SKM-1 (cell line): ENCODE results near the gene TBR1.

Experiments
- DNase-seq: peaks from one replicate; lab custom pipeline; 2025; ENCODE audit not compliant: unreplicated experiment; lab: John Stamatoyannopoulos, UW

Gene TBR1

DNA sequence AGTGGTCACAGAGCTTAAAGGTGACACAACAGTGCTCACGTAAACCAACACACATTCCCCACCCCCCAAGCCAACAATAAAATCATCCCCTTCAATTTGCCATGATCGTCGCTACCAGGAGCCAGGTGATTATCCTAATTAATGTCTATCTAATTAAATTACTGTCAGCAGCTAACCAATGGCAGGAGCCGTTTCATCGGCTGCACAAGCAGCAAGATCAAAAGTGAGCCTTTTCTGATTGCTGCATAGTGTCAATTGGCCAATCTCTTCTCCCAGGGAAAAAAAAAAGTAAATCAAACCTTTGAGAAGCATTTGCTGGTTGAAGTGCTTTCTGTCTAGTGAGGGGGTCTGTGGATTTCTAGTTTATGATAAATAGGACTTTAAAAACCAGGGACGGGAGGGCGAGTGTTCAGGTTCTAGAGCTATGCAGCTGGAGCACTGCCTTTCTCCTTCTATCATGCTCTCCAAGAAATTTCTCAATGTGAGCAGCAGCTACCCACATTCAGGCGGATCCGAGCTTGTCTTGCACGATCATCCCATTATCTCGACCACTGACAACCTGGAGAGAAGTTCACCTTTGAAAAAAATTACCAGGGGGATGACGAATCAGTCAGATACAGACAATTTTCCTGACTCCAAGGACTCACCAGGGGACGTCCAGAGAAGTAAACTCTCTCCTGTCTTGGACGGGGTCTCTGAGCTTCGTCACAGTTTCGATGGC lies at the start of gene TBR1:
Gene TBR1, plus strand, starts transcription at position 311 of the 721 bp plus-strand sequence. Its CDS starts 114 bp downstream, at position 425.
- DNase-seq = no peak

DNA sequence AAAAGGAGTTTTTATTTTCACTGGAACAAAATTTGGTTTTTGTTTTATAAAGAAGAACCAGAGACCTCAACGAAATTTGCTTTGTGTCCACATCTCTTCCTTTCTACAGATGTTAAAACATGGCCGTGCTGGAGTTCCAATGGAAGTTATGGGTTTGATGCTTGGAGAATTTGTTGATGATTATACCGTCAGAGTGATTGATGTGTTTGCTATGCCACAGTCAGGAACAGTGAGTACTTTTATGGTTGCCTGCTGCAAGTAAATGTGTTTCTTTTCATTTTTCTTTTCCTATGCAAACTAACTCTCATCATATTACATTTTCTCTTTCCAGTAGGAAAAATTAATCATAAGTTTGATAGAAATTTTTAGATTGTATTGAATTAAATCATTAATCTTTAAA lies 48.4 kb upstream of the TBR1 start:
- no peak for DNase-seq

DNA sequence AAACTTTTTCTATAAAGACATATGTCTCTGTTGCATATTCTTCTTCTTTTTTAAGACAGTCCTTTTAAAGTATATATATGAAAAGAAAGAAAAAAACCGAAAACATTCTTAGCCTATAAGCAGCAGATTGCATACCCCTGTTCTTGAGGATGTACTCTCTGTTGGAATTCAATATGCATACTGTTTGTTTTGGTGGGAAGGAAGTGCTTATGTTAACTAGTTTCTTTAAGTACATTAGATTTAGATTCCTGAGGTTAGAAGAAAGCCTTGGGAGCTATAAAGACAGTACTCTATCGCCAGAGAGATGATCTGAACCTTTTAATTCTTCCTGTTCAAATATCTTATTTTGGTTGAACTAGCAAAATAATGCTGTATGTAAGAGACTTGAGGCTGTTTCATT lies 46.8 kb upstream of the TBR1 start:
- DNase-seq = no peak

DNA sequence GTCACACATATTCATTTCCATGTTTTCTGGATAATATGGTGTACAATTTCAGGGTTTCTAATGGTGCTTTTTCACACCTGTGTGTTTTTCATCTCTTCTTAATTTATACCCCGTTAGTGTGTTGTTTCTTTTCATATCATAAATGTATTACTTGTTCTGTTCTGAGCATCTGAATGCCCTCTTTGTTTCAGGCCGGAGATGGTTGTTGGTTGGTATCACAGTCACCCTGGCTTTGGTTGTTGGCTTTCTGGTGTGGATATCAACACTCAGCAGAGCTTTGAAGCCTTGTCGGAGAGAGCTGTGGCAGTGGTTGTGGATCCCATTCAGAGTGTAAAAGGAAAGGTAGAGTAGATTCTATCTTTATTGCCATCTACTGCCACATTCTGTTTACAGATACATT lies 45.1 kb upstream of the TBR1 start:
- no peak for DNase-seq

DNA sequence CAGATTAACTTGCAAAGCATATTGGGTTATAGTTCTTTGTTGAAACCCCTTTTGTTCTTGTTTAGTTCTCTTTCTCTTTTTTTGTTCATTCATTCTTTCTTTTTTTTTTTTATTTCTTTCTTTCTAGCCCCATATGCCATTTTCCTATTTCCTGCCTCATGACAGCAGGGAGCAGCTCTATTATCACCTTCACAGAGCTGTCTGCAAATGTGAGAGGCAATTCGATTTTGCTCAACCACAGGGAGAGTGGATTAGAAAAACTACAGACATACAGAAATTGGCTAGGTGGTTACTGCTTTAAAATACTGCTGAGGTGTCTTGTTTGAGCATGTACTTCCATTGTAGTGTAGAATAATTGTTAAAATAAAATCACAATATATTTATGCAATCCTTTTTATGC lies 44.2 kb upstream of the TBR1 start:
- DNase-seq = no peak

DNA sequence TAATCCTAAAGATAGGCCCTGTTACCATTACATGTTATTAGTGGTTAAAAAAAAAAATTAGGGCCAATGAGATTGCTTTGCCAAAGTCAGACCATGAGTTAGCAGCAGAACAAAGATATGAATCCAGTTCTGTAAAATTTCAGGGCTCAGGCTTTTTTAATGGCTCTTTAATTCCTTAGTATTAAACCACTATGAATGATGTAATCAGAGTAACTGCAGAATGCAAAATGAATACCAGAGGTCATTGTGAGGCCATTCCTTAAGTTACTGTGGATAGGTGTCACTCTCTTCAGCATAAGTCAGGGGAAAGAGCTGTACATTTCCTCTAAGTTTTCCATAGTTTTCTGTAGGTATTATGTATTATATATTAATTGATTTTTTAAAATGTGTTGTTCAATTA lies 42.2 kb upstream of the TBR1 start:
- DNase-seq = no peak

DNA sequence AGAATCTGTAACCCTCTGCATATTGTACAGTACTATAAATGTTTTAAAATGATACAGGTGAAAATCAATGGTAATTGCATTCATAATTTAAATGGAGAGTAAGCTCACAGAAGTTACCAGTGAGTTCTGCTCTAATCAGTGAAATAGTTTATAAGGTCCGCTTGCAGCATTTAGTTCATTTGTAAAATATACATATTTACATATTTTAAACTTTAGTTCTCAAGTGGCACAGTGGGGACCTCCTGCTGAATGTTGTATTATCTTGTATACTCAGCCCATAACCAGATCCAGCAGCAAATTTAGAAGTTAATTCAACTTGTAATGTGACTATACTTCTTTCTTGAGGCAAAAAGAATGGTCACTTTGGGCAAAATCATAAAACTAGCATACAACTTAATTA lies 41.7 kb upstream of the TBR1 start:
- DNase-seq = no peak

DNA sequence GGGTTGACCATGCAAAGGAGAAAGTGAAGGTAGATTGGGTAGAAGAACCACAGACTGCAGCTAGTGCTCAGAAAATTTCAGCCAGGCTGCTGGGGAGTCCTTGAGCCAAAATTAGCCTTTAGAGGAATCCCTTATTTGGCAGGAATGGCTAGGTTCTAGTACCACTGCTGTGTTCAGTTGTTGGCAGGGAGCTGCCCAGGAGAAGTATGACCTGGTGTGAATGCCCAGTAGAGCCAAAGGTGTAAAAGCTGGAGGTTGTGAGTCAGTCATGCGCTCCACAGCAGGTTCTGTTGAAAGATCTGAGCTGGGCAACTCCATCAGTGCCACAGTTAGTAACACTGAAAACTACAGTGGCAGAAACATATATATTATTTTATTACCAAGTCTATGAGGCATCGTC lies 36.4 kb upstream of the TBR1 start:
- DNase-seq = no peak

DNA sequence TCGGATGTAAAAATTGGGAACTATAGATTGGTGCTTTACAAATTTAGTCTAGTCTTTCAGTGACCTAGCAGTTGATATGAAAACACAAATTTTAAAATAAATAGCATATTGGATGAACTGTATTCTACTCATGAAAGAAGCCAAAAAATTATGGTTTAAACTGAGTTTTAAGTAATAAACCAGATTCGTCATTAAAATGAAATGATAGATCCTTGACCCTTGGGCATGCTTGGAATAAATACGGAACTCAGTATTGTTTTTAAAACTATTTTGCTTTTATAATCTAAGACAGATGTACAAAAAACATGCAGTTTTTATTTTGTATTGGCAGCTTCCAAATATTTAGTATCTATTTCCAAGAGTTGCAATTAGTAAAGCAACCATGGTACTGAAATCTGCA lies 34.6 kb upstream of the TBR1 start:
- DNase-seq = no peak

DNA sequence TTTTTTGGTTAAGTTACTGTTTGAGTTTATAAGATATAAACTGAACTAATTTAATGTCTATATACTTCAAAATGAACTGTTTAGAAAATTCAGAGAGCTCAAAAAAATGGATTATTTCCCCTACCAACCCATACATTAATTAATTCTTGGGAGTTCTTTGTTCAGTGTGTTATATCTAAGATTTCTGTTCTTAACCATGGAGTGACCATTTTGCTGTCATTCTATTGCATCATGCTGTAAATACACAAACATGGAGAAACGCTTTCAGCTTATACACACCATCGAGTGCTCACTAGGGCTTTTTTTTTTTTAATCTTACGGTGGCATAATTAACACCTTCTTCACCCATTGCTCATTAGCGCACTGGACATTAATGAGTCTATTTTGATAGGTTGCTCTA lies 33.4 kb upstream of the TBR1 start:
- DNase-seq = no peak

DNA sequence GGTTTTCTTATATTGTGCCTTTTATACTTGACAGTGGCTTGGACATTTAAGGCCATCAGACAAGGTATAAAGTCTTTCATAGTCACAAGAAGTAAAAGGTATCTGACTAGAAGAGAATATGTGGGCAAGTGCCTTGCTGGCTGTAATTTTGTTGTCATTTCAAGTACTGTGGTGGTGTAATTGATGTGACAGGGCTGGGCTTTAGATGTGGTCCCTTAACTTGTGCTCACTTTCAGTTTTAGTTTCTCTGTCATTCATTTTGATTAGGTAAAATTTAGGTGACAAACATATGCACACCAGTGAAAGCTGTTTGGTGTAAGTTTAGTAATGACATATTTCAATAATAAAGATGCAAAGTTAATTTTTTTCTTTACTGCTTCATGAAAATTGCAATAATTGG lies 31.2 kb upstream of the TBR1 start:
- DNase-seq = no peak

DNA sequence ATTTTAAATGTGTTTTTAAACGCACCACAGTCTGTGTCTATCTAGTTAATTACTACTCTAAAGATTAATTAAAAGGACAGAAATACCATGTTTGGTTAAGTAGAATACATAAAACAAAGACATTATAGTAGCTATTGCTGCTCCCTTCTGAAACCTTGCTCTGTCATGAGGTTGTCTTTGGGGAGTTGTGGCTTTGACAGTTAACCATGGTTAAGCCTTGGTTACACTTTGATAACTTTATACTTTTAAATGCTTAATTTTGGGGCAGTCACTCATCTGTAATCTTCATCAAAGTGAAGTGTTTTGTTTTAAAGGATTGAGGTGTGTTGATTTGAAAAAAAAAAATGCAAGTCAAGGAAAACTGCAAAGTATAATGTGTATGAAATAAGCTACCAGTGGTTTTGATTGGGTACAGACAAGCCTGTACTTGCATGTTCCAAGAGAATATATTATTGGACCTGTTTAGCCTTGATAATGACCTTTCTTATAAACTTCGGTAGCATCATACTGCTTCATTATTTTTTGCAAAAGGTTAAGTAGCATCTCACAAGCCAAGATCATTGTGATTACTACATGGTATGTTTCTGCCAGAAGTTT lies 29.8 kb upstream of the TBR1 start:
- DNase-seq = no peak

DNA sequence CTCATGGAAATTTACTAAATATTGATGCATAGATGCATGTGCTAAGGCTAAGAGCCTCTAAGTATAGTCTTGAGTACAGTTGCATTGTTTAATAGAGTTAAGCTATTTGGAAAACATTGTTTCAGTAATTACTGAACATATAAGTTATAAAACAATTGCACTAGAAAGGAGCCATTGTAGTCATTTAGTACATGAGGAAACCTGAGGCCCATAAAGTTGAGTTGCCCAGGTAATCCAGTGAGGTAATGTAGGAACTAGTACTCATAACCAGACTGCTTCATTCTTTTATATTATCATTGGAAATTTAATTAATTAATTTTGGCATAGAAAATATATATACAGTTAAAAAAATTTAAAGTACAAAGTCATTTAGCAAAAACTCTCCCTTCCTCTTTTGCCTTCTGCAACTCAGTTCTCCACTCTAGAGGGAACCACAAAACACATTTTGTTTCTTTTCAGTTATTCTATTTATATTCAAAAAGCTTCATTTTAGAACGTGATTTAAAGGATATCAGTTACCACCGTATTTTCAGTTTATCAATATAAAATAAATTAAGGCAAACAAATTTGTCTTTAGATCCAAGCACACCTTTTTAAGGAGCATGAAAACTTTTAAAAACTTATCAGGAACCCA lies 27.8 kb upstream of the TBR1 start:
- DNase-seq = no peak

DNA sequence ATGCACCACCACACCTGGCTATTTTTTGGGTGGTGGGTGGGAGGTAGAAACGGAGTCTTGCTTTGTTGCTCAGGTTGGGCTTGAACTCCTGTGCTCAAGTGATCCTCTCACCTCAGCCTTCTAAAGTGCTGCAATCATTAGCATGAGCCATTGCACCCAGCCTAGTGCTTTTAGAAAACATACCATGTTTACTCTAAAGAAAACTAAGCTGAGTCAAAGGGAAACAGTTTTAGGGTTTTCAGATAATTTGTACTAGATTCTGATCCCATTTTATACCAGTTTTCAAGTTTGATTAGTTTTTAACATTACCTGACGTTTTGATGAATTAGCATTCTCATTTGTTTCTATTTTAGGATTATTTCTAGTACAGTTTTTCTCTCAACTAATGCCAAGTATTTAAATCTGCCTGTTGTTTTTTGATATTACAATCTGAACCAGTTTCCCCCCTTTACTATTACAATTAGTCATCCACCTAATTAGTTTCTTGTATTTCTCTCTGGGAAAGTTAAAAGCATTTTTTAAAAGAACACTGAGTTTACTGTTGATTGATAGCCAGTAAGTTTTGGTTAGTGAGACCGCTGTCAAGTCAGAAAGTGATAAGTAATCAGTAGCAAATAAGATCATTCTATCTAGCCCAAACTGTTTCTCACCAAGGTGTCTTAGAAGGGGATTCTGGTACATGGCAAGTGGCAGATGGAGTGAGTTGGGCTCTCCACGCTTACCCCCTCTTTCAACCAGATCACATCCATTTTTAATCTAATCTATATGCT lies 24.2 kb upstream of the TBR1 start:
- no peak for DNase-seq

DNA sequence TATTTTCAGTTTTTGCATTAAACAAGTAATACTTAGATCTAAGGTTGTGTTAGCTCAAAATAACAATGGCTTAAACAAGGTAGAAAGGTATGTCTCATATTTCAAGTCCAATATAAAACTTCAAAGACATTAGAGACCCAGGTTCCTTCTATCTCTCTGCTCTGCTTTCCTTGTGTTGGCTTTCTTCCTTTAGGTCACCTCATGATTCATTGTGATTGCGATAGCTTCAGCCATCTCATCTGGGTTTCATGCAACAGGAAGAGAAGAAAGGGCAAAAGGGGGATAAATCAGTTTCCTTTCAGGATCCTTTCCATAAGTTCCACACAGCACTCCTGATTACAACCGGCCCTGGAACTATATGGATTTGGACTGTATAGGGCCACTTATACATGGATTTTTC lies 16.0 kb upstream of the TBR1 start:
- DNase-seq = no peak

DNA sequence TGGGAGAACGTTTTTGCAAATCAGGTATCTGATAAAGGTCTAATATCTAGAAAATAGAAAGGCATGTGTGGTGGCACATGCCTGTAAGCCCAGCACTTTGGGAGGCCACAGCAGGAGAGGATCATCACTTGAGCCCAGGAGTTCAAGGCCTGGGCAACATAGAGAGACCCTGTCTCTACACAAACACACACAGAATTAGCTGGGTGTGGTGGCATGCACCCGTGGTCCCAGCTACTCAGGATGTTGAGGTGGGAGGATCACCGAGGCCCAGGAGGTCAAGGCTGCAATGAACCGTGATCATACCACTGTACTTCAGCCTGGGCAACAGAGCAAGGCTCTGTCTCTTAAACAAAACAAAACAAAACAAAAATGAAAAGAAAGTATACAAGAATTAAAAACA lies 13.8 kb upstream of the TBR1 start:
- no peak for DNase-seq

DNA sequence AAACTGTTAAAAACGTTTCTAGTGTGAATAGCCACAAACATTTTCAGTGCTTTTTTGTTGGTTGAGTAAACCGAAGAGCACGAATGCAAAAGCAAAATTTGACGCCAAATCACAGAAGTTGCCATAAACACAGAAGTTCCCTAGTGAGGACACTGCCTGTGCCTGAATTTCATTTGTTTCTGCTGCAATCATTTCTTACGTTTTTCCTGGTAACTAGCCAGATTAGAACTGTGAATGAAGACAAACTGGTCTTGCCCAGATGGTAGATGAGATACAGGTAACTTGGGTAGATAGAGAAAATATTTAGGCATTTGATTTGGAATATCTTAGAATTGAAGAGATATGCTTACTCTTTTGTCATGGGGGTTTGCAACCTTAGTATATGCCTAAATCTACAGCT lies 9.8 kb upstream of the TBR1 start:
- no peak for DNase-seq

DNA sequence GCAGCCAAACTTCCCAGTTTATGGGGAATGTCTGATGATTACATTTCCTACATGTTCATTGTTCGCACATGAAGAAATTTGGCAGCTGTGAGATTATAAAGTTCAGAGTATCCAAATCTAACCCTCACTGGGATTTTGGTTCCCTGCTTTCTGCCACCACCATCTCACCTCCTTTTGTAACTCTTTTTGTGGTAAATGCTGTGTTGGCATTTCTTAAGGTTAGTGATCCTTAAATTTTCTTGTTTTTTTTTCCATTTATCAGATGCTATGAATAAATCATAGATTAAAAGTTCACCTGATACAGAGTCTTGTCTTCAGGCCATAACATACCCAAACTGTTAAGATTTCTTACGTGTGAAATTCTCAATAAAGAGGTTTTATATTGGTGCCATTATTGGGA lies 8.5 kb upstream of the TBR1 start:
- no peak for DNase-seq

DNA sequence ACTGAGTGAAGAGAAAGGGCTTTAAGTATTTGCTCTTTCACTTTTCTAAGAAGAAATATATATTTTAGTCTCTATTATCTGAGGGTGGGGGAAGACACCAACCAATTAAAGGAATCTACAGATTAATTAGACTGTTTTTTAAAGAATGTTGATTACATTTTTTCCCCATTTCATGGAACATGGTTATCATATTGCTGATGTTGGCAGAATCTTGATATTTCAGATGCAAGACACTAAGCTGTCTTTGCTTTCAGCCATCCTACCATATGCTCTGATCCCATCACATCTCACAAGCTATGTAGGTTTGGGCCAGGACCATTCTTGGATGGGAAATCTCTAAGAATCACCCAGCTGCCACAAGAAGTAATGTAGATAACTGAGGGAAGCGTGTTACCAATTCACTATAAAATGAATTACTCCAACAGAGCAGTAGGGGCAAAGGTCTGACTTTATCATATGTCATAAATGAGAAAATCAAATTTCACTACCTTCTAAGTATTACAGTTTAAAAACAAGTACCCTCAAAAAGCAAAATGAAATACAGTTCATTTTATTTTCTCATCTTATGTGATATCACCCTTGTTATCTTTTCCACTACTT lies 6.7 kb upstream of the TBR1 start:
- DNase-seq = no peak

DNA sequence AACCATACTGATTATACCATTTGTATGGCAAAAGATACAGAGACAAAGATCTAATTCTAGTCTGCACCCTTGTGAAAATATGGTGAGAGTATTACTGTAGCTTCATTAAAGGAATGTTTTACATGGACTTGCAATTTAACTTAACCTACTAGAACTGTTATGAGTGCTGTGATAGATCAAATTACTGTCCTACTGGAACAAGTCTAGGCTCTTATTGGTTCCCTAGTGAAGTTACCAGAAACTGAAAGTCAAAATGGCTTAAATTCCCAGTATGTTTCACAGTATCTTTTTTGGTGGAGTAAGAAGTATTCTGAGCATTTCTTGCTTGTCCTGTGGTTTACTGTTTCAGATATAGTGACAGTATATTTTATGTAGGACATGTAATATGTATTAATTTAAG lies 3.8 kb upstream of the TBR1 start:
- DNase-seq = no peak
